Measurements from ENCODE around the gene CTDSP2. TPM values are rescaled to one million over a fixed set of nuclear protein-coding genes. Genes with fewer than 3 reads are reported as not detected.

The CTDSP2 gene
- total RNA-seq, 2 experiments from 2014 or later, result 44.2 to 118 TPM

DNA sequence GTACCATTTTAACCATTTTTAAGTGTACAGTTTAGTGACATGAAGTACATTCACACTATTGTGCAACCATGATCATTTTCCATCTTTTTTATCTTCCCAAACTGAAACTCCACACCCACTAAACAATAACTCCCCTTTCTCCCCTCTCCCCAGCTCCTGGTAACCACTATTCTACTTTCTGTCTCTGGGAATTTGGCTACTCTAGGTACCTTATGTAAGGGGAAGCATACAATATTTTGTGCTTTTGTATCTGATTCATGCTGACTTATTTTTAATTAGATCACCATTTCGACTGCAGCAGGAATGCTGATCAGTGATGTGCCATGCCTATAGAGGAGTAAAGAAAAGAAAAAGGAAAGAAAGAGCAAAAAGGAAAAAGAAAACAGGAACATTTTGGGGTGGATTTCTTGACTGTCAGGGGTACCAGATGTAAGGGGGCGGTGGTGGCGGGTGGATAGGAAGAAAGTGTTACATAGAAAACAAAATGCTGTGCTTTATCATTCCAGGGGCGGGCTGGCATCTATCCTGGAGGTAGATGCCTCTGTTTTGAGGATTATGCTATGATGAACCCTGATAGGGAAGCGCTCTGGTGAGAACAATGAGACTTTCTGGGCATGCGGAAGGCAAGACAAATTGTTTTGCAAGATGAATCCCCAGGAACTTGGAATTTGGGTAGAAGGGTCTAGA lies 45.2 kb upstream of the CTDSP2 start:
- DNase-seq (ENCODE audit: low spot score), result no peak
- H2AFZ ChIP-seq (ENCODE audit: low read length), result peak overlapping the region; percentile 46; the same call in 1 of the 2 replicates
- no peak overlapping the region for H3K4me3 ChIP-seq (ENCODE audit: low read depth, low read length, poor library complexity, severe bottlenecking)
- TF ChIP-seq, protein P1, sequence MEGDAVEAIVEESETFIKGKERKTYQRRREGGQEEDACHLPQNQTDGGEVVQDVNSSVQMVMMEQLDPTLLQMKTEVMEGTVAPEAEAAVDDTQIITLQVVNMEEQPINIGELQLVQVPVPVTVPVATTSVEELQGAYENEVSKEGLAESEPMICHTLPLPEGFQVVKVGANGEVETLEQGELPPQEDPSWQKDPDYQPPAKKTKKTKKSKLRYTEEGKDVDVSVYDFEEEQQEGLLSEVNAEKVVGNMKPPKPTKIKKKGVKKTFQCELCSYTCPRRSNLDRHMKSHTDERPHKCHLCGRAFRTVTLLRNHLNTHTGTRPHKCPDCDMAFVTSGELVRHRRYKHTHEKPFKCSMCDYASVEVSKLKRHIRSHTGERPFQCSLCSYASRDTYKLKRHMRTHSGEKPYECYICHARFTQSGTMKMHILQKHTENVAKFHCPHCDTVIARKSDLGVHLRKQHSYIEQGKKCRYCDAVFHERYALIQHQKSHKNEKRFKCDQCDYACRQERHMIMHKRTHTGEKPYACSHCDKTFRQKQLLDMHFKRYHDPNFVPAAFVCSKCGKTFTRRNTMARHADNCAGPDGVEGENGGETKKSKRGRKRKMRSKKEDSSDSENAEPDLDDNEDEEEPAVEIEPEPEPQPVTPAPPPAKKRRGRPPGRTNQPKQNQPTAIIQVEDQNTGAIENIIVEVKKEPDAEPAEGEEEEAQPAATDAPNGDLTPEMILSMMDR (conservative IDR thresholded peaks at IDR 0.05; ENCODE audit: low read length), result no peak
- no peak for TF ChIP-seq EZH2phosphoT487 (IDR thresholded peaks at IDR 0.05; ENCODE audit: borderline replicate concordance, low read depth, low read length)
- H3K36me3 ChIP-seq (ENCODE audit: insufficient read depth, low read length), result no peaks in the 10 kb centered on the region
- ChIA-PET CTCF (ENCODE audit: unreplicated experiment) (no interaction called here), POLR2A (interaction anchor here (0.6 to 2.0 kb wide), 3 partner anchors 11 to 1139 kb away, joined by 4 to 7 read pairs (median 4); partner anchors contain the start of gene CTDSP2)
- no peaks in the 10 kb centered on the region for H4K20me1 ChIP-seq (ENCODE audit: insufficient read depth, low read length)
- peaks cover 79% of the 10 kb centered on the region for H3K4me1 ChIP-seq (ENCODE audit: insufficient read depth, low read length, poor library complexity, severe bottlenecking)
- no TSS peak for BruUV-seq (replicated peaks)
- H3K9me3 ChIP-seq (ENCODE audit: low read length), result no peaks in the 10 kb centered on the region
- H3K79me2 ChIP-seq (ENCODE audit: insufficient read depth, low read depth, low read length), result no peaks in the 10 kb centered on the region
- no peaks in the 10 kb centered on the region for H3K9me2 ChIP-seq (ENCODE audit: insufficient read depth, low read length)
- intact Hi-C loops (cut with micrococcal nuclease; ENCODE audit: unreplicated experiment), result no loop called here
- no peak overlapping the region for H3K27ac ChIP-seq (ENCODE audit: low read depth, low read length, poor library complexity, severe bottlenecking)
- peak overlapping the region; percentile 43 for H3K4me2 ChIP-seq (ENCODE audit: low read length)

DNA sequence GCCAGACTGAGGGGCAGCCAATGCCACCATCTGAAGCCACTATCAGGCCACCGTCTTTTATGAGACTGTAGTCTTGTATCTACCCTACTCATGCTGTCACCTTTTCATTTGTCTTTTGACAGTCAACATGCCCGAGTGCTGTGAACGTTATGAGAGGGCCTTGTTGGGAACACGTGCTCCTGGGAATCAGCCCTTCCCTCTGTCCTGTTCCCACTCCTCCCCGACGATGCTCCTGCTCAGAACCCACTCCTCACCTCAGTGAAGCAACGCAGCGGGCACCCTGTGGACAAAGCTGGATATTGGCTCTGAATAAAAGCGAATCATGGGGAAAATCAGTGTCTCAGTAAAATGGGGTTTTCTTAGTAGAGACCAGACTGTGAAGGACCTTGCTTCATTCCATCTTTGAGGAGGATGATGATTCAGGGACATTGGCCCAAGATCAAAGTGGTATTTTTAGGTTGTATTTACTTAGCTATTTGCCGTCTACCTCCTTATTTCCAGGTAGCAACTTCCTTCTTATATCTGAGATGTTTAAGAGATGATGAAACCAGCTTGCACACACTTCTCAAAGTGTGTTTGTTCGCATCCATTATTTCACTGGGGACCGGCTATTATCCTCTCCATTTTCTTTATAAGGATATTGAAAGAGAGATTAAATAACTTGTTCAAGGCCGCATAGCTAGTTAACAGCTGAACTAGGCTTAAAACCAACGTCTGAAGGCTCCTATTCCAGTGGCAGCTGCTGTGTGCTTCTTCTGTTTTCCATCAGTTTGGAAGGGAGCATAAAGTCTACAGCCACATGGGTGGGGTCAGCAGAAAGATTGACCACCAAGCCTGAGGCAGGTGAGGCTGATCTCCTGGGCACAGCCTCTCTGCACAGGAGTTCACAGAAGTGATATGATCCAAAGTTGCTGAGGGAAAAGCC lies 43.9 kb upstream of the CTDSP2 start:
- H2AFZ ChIP-seq (ENCODE audit: low read length), result peak overlapping the region; percentile 39; the same call in 1 of the 2 replicates
- POLR2A ChIA-PET, result interaction anchor here (0.5 to 2.0 kb wide), 5 partner anchors 8 to 68 kb away, joined by 3 to 4 read pairs (median 3); no protein-coding TSS in a partner anchor
- TF ChIP-seq EZH2phosphoT487 (IDR thresholded peaks at IDR 0.05; ENCODE audit: borderline replicate concordance, low read depth, low read length), result no peak
- TF ChIP-seq, protein P1 (conservative IDR thresholded peaks at IDR 0.05; ENCODE audit: low read length), result no peak
- CTCF ChIA-PET (ENCODE audit: unreplicated experiment), result interaction anchor here (1.4 kb wide), 1 partner anchor 9 kb away, joined by 3 read pairs; no protein-coding TSS in a partner anchor
- H3K9me2 ChIP-seq (ENCODE audit: insufficient read depth, low read length), result no peaks in the 10 kb centered on the region
- H3K4me2 ChIP-seq (ENCODE audit: low read length), result no peak overlapping the region
- H3K9me3 ChIP-seq (ENCODE audit: low read length), result no peaks in the 10 kb centered on the region
- BruUV-seq (replicated peaks), result no TSS peak
- H4K20me1 ChIP-seq (ENCODE audit: insufficient read depth, low read length), result no peaks in the 10 kb centered on the region
- H3K27ac ChIP-seq (ENCODE audit: low read depth, low read length, poor library complexity, severe bottlenecking), result no peak overlapping the region
- intact Hi-C loops (cut with micrococcal nuclease; ENCODE audit: unreplicated experiment), result no loop called here
- H3K36me3 ChIP-seq (ENCODE audit: insufficient read depth, low read length), result no peaks in the 10 kb centered on the region
- H3K4me1 ChIP-seq (ENCODE audit: insufficient read depth, low read length, poor library complexity, severe bottlenecking), result peaks cover 67% of the 10 kb centered on the region
- H3K4me3 ChIP-seq (ENCODE audit: low read depth, low read length, poor library complexity, severe bottlenecking), result no peak overlapping the region
- DNase-seq (ENCODE audit: low spot score), result no peak
- no peaks in the 10 kb centered on the region for H3K79me2 ChIP-seq (ENCODE audit: insufficient read depth, low read depth, low read length)
